GM21528 (cell line): ENCODE results near the gene PADI6.
"Not testable (repeated sequence)": the region's sequence is repeated elsewhere in the genome, so short reads cannot be mapped to it uniquely, and the experiment has no call there.

ENCODE experiments used
- ATAC-seq: cut with Tn5 transposase; IDR thresholded peaks from one replicate; pipeline ENCODE4 v1.9.1; 2021; ENCODE audit warnings: mild to moderate bottlenecking, moderate library complexity; ENCODE audit not compliant: unreplicated experiment, low FRiP score

Gene PADI6

DNA sequence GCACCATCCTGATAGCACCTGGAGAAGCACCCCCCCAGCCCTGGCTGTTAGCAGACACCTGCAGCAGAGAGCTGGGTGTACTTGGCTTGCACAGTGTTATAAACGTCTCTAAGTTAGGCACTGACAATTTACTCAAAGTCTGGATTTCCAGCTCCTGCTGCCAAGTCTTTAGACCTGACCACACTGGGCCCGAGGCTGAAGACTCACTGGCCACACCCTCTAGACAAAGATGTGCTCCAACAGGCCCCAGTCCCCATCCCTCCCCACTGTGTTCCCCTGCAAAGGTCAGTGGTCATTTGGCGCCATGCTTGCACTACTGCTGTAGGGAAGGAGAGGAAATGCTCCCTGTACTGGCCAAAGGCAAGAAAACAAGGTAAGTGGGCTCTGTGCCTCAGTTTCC lies 31.1 kb downstream of the PADI6 start:
- ATAC-seq: no peak

GRCh38 chr1:17404034-17404684 lies 32.2 kb downstream of the PADI6 start:
- ATAC-seq: no peak

DNA sequence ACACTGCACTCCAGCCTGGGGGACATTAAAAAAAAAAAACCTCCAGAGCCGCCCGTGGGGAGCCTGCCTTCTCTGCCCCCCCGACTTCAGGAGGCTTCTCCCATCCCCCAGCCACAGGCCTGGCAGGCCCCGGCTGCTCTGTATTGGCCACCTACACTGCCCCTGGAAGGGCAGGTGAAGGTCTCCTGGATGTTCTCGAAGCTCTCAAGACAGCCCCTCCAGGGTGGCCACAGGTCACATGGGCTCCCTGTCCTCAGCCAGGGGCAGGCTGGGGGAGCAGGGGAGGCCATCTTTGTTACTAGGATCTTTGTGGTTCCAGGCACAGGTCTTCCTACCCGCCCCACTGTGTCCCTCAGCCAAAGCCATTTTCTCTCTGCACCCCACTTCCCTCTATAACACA lies 32.8 kb downstream of the PADI6 start:
- ATAC-seq: no peak

- no peak for ATAC-seq
Observed at GRCh38 chr1:17405898-17406759, 34.1 kb downstream of the PADI6 start.

- not testable (repeated sequence) for ATAC-seq
Observed at GRCh38 chr1:17406760-17407475, 34.9 kb downstream of the PADI6 start.

DNA sequence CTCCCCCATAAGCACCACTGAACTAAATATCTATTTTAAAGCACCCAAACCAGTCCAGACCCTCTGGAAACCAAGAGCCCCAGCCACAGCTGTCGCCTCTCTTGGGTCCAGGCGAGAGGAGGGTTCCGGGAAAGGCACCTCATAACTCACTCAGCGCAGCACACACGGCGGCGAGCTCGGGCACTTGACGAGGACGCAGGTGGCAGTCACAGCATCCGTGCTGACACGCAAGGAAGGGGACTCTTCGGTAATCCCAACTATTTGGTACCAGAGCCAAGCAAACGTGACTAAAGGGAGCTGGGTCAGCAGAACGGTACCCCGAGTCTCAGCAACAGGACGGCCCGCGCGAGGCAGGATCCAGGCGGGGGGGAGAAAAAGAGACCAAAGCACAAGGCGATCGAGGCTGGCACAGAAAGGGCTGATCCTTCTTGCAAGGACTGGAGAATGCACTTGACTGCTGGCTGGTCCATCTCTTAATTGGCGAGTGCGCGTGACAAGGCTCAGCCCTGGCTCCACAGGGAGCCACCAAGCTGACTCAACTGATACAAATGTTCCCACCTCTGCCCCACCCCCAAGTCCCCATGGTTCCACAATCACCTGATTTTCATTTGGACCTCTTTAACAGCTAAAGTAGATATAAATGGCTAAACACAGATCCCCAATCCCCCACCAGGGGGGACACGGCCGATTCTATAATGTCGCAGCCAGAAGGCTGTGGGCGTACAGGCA lies 36.0 kb downstream of the PADI6 start:
- not testable (repeated sequence) for ATAC-seq

DNA sequence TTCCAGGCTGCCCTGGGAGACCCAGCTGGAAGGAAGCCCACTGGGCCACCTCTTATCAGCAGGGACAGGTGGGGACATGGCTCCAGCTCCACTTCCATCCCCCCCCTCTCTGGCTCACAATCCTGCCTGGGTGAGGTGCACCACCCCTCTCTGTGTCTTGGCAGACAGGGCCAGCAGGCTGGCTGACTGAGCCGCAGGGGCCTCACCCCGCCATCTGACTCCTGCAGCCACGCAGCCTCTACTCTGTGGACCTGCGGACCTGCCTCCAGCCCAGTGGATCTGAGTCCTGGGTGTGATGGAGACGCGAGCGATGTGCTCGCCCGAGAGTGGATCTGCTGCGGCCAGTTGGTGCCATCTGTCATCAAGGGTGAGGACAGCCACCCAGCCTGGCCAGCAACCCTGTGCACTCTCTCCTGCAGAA lies 37.4 kb downstream of the PADI6 start:
- ATAC-seq: no peak

- ATAC-seq: no peak
Observed at GRCh38 chr1:17412093-17412870, 40.3 kb downstream of the PADI6 start.

- no peak for ATAC-seq
Observed at GRCh38 chr1:17414022-17414421, 42.0 kb downstream of the PADI6 start.

DNA sequence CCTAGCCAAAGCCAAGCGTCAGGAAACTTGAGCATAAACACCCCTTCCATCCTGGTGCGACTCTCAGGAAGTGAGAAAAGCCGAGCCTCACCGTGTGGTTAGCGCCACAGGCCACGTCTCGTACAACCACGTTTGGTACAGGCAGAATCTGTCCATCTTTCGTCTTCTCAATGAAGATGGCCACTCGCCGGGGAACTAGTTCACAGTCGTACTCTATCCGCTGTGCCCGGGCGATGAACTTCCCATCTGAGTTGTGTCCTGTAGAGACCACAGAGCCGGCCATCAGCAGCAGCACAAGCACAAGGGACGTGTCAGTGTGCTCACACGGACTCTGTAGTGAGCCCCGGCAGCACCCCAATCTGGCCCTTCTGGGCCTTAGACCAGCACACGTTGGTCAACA lies 44.4 kb downstream of the PADI6 start:
- ATAC-seq: no peak

- ATAC-seq: no peak
Observed at GRCh38 chr1:17419626-17420328, 47.8 kb downstream of the PADI6 start.

DNA sequence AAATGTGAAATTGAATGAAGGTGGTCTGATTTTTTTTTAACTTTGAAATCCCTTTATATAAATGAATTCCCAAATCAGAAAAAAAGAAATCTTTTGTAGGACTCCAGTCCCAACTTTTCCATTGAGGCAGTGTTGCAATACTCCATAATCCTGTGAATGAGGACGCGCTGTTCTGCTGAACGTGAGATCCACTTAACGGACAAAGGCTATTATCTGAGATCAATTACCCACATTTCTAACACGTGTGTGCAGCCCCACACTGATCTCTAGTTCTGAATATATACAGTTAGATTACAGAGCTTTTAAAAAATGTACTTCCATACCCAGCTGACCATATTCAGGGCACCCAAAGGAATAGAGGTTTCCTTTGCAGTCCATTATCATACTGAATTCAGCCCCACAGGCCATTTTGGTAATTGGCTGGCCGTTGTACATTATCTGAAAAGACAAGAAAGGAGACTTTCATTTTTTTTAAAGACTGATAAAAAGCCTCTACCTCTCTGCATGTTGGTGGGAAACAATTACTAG lies 48.5 kb downstream of the PADI6 start:
- ATAC-seq: no peak

- ATAC-seq: no peak
Observed at GRCh38 chr1:17422461-17422860, 50.5 kb downstream of the PADI6 start.

DNA sequence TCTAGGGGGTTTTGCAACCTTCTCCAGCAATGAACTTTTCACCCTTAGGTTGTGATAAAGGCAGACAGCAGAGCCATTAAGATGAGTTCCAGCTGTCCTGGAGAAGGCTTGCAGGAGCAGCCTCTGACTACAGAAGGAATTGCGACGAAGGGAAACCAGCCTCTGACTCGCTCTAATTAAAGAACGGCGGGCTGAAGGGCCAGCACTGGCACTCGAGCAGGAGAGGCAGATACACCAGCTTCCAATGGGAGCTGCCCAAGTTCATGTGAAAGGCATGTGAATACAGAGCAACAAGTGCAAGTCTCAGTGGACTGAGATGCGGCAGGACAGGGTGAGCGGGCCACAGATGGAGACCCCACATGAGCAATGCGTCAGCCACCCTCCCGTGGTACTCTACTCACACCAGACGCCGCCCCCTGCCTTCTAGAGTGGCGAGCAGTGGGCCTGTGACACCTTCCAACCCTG lies 51.8 kb downstream of the PADI6 start:
- ATAC-seq: no peak

GRCh38 chr1:17425806-17426600 lies 54.0 kb downstream of the PADI6 start:
- ATAC-seq: no peak

GRCh38 chr1:17427696-17428660 lies 56.0 kb downstream of the PADI6 start:
- ATAC-seq: no peak

DNA sequence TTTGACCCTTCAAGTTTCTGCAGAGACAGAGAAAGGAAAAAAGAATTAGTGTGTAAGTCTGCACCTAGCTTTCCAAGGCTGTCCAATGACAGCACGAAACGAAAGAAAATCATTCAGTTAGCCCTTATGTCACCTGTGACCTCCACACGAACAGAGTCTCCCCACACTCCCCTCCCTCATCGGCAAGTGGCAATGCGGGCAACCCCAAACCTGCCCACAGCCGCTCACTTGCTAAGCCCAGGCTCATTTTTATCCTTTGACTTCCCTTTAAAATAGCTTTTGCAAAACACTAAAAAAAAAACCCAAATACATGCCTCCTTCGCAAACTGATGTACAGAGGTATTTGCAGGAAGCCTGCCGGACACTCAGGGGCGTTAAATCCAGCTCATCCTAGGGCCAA lies 57.2 kb downstream of the PADI6 start:
- no peak for ATAC-seq
